ENCODE measurements around the gene TCF3.

TCF3 gene

GRCh38 chr19:1630012-1630411 lies 22.4 kb downstream of the TCF3 start:
- DNase-seq: no peak

GRCh38 chr19:1629256-1629808 lies 23.1 kb downstream of the TCF3 start:
- no peak for DNase-seq

- no peak for DNase-seq
These were observed 25.2 kb downstream of the TCF3 start for GRCh38 chr19:1627194-1627593.

- no peak for DNase-seq
These were observed 25.9 kb downstream of the TCF3 start for GRCh38 chr19:1626417-1627010.

GRCh38 chr19:1624458-1624857 lies 28.0 kb downstream of the TCF3 start:
- DNase-seq: peak; percentile 35

- no peak for DNase-seq
These were observed 29.9 kb downstream of the TCF3 start for GRCh38 chr19:1622541-1622940.

GRCh38 chr19:1622007-1622406 lies 30.4 kb downstream of the TCF3 start:
- no peak for DNase-seq

- no peak for DNase-seq
These were observed 30.8 kb downstream of the TCF3 start for GRCh38 chr19:1621574-1621973.

GRCh38 chr19:1621021-1621420 lies 31.4 kb downstream of the TCF3 start:
- DNase-seq: no peak

- DNase-seq: no peak
These were observed 31.9 kb downstream of the TCF3 start for GRCh38 chr19:1620502-1620901.

- no peak for DNase-seq
These were observed 32.7 kb downstream of the TCF3 start for GRCh38 chr19:1619703-1620102.

- DNase-seq: no peak
These were observed 33.3 kb downstream of the TCF3 start for GRCh38 chr19:1619094-1619439.

- no peak for DNase-seq
These were observed 34.0 kb downstream of the TCF3 start for GRCh38 chr19:1618157-1619093.

- no peak for DNase-seq
These were observed 35.5 kb downstream of the TCF3 start for GRCh38 chr19:1616875-1617274.

GRCh38 chr19:1616396-1616795 lies 36.0 kb downstream of the TCF3 start:
- DNase-seq: no peak

- DNase-seq: no peak
These were observed 37.2 kb downstream of the TCF3 start for GRCh38 chr19:1615156-1615765.

- no peak for DNase-seq
These were observed 38.4 kb downstream of the TCF3 start for GRCh38 chr19:1613808-1614570.

GRCh38 chr19:1613146-1613545 lies 39.3 kb downstream of the TCF3 start:
- no peak for DNase-seq

- DNase-seq: no peak
These were observed 40.0 kb downstream of the TCF3 start for GRCh38 chr19:1612114-1613086.

- DNase-seq: no peak
These were observed 41.1 kb downstream of the TCF3 start for GRCh38 chr19:1611353-1611752.

- no peak for DNase-seq
These were observed 41.8 kb downstream of the TCF3 start for GRCh38 chr19:1610579-1610978.

All from fibroblast of skin of abdomen (primary cell).